Muscle layer of colon (tissue), 2 donors: Measurements from ENCODE around the gene TFDP1.

Experiments
- H3K27ac ChIP-seq: one replicate; pipeline ENCODE4 v1.7.0; 2013; ENCODE audit warnings: low read depth, mild to moderate bottlenecking, low read length, moderate library complexity
- H3K27me3 ChIP-seq, 2 donors: one replicate each; pipeline ENCODE4 v1.7.0; 2013; ENCODE audit warnings: low read length in 2 of 2, mild to moderate bottlenecking in 2 of 2; ENCODE audit not compliant: insufficient read depth in 2 of 2, control insufficient read depth in 1 of 2
- H3K36me3 ChIP-seq: one replicate; pipeline ENCODE4 v1.7.0; 2013; ENCODE audit warnings: mild to moderate bottlenecking, low read length; ENCODE audit not compliant: insufficient read depth
- H3K4me1 ChIP-seq: one replicate; pipeline ENCODE4 v1.7.0; 2013; ENCODE audit warnings: mild to moderate bottlenecking, low read length; ENCODE audit not compliant: insufficient read depth
- H3K4me3 ChIP-seq, 2 donors: one replicate each; pipeline ENCODE4 v1.7.0; 2013; ENCODE audit warnings: low read length in 2 of 2, low read depth in 1 of 2, mild to moderate bottlenecking in 1 of 2, moderate library complexity in 1 of 2
- H3K9ac ChIP-seq: one replicate; pipeline ENCODE4 v1.7.0; 2013; ENCODE audit warnings: low read length
- H3K9me3 ChIP-seq: one replicate; pipeline ENCODE4 v1.7.0; 2013; ENCODE audit warnings: mild to moderate bottlenecking, low read length
- donor health status: abdominal sarcoma.
- donor health status: Adenocarcinoma of cecum.

TFDP1 gene

GRCh38 chr13:113632706-113633484 is 48.3 kb downstream of the TFDP1 start:
- H3K4me1 ChIP-seq = no peaks in the 10 kb centered on the region
- no peak overlapping the region for H3K4me3 ChIP-seq
- no peak overlapping the region for H3K27ac ChIP-seq
- H3K36me3 ChIP-seq = peaks cover 52% of the 10 kb centered on the region
- H3K27me3 ChIP-seq = no peaks in the 10 kb centered on the region
- H3K9ac ChIP-seq = no peak overlapping the region
- no peaks in the 10 kb centered on the region for H3K9me3 ChIP-seq

- no peaks in the 10 kb centered on the region for H3K27me3 ChIP-seq
- H3K36me3 ChIP-seq = peaks cover 57% of the 10 kb centered on the region
- H3K4me1 ChIP-seq = no peaks in the 10 kb centered on the region
- no peak overlapping the region for H3K9ac ChIP-seq
- H3K9me3 ChIP-seq = no peaks in the 10 kb centered on the region
- H3K27ac ChIP-seq = no peak overlapping the region
- H3K4me3 ChIP-seq = no peak overlapping the region
These were observed 48.9 kb downstream of the TFDP1 start for GRCh38 chr13:113633485-113633873.

- Histone ChIP-seq H3K36me3 (peaks cover 57% of the 10 kb centered on the region), H3K9ac (no peak overlapping the region), H3K9me3 (no peaks in the 10 kb centered on the region), H3K27me3 (no peaks in the 10 kb centered on the region), H3K4me1 (no peaks in the 10 kb centered on the region), H3K4me3 (no peak overlapping the region), H3K27ac (no peak overlapping the region)
These were observed 49.9 kb downstream of the TFDP1 start for GRCh38 chr13:113634279-113635047.

- Histone ChIP-seq H3K9me3 (no peaks in the 10 kb centered on the region), H3K27ac (no peak overlapping the region), H3K36me3 (peaks cover 62% of the 10 kb centered on the region)
These were observed 50.5 kb downstream of the TFDP1 start for GRCh38 chr13:113635048-113635420.

GRCh38 chr13:113635709-113636108 is 51.2 kb downstream of the TFDP1 start:
- no peak overlapping the region for H3K9ac ChIP-seq
- no peak overlapping the region for H3K4me3 ChIP-seq
- H3K27me3 ChIP-seq = no peaks in the 10 kb centered on the region
- peaks cover 62% of the 10 kb centered on the region for H3K36me3 ChIP-seq
- no peaks in the 10 kb centered on the region for H3K9me3 ChIP-seq
- H3K4me1 ChIP-seq = no peaks in the 10 kb centered on the region
- no peak overlapping the region for H3K27ac ChIP-seq

More at GRCh38 chr13:113635048-113635420, 50.5 kb downstream of the TFDP1 start:
- Histone ChIP-seq H3K4me3 (no peak overlapping the region), H3K9ac (no peak overlapping the region), H3K27me3 (no peaks in the 10 kb centered on the region), H3K4me1 (no peaks in the 10 kb centered on the region)

- H3K4me3 ChIP-seq = no peak overlapping the region
- H3K4me1 ChIP-seq = no peaks in the 10 kb centered on the region
- no peak overlapping the region for H3K9ac ChIP-seq
- no peak overlapping the region for H3K27ac ChIP-seq
- H3K9me3 ChIP-seq = no peaks in the 10 kb centered on the region
- peaks cover 62% of the 10 kb centered on the region for H3K36me3 ChIP-seq
- H3K27me3 ChIP-seq = no peaks in the 10 kb centered on the region
These were observed 51.9 kb downstream of the TFDP1 start for GRCh38 chr13:113636266-113636963.

GRCh38 chr13:113637262-113638160 is 53.0 kb downstream of the TFDP1 start:
- peaks cover 54% of the 10 kb centered on the region for H3K36me3 ChIP-seq
- H3K4me3 ChIP-seq = no peak overlapping the region
- H3K27ac ChIP-seq = no peak overlapping the region

GRCh38 chr13:113638173-113638746 is 53.7 kb downstream of the TFDP1 start:
- no peaks in the 10 kb centered on the region for H3K27me3 ChIP-seq

More at GRCh38 chr13:113637262-113638160, 53.0 kb downstream of the TFDP1 start:
- Histone ChIP-seq H3K9ac (no peak overlapping the region), H3K4me1 (no peaks in the 10 kb centered on the region), H3K9me3 (no peaks in the 10 kb centered on the region), H3K27me3 (no peaks in the 10 kb centered on the region)

GRCh38 chr13:113638806-113639205 is 54.3 kb downstream of the TFDP1 start:
- no peaks in the 10 kb centered on the region for H3K4me1 ChIP-seq
- no peak overlapping the region for H3K9ac ChIP-seq
- no peak overlapping the region for H3K4me3 ChIP-seq
- no peak overlapping the region for H3K27ac ChIP-seq
- H3K27me3 ChIP-seq = no peaks in the 10 kb centered on the region
- no peaks in the 10 kb centered on the region for H3K9me3 ChIP-seq
- peaks cover 50% of the 10 kb centered on the region for H3K36me3 ChIP-seq

More at GRCh38 chr13:113638173-113638746, 53.7 kb downstream of the TFDP1 start:
- no peak overlapping the region for H3K27ac ChIP-seq
- no peak overlapping the region for H3K4me3 ChIP-seq
- H3K36me3 ChIP-seq = peaks cover 54% of the 10 kb centered on the region
- no peaks in the 10 kb centered on the region for H3K4me1 ChIP-seq
- H3K9ac ChIP-seq = no peak overlapping the region
- H3K9me3 ChIP-seq = no peaks in the 10 kb centered on the region

- H3K36me3 ChIP-seq = peaks cover 41% of the 10 kb centered on the region
- no peak overlapping the region for H3K4me3 ChIP-seq
- no peak overlapping the region for H3K9ac ChIP-seq
- H3K4me1 ChIP-seq = no peaks in the 10 kb centered on the region
- no peak overlapping the region for H3K27ac ChIP-seq
- no peaks in the 10 kb centered on the region for H3K9me3 ChIP-seq
- H3K27me3 ChIP-seq = no peaks in the 10 kb centered on the region
These were observed 55.2 kb downstream of the TFDP1 start for GRCh38 chr13:113639616-113640262.
